SJSA1 (cell line): ENCODE data around the gene LMO2. TPM values are rescaled to one million over a fixed set of nuclear protein-coding genes. Genes with fewer than 3 reads are reported as not detected.
"Not testable (repeated sequence)": the region's sequence is repeated elsewhere in the genome, so short reads cannot be mapped to it uniquely, and the experiment has no call there.

Source experiments
- DNase-seq, 2 experiments: peaks; one replicate each; pipeline ENCODE4 v3.0.0-alpha.2; 2015 to 2020; ENCODE audit warnings: low spot score in 2 of 2, low read depth in 1 of 2
- H3K27ac ChIP-seq: fragments of 250-450 bp; sonication (Bioruptor Pico); 2 replicates; pipeline ENCODE4 v1.5.1; 2020; ENCODE audit warnings: mild to moderate bottlenecking, moderate library complexity
- H3K27me3 ChIP-seq: fragments of 250-450 bp; sonication (Bioruptor Pico); replicated peaks from 2 replicates; pipeline ENCODE4 v1.5.1; 2020; ENCODE audit warnings: mild to moderate bottlenecking, moderate library complexity
- H3K36me3 ChIP-seq: fragments of 250-450 bp; sonication (Bioruptor Pico); 2 replicates; pipeline ENCODE4 v1.5.1; 2020; ENCODE audit warnings: mild to moderate bottlenecking
- H3K4me1 ChIP-seq: fragments of 250-450 bp; sonication (Bioruptor Pico); replicated peaks from 2 replicates; pipeline ENCODE4 v1.6.1; 2021; ENCODE audit warnings: mild to moderate bottlenecking
- H3K4me3 ChIP-seq: fragments of 250-450 bp; sonication (Bioruptor Pico); 2 replicates; pipeline ENCODE4 v1.5.1; 2020; ENCODE audit warnings: mild to moderate bottlenecking
- H3K9me3 ChIP-seq: fragments of 250-450 bp; sonication (Bioruptor Pico); replicated peaks from 2 replicates; pipeline ENCODE4 v1.5.1; 2020; ENCODE audit warnings: mild to moderate bottlenecking
- total RNA-seq: library from RNA; depleted of rRNA; stranded (reverse); fragments of >200 nt; shearing (Covaris generic); gene quantifications from 2 replicates; pipeline ENCODE4 v1.2.3, GENCODE V29; 2014

The LMO2 gene
- total RNA-seq, 1 experiment from 2014 or later = not detected

DNA sequence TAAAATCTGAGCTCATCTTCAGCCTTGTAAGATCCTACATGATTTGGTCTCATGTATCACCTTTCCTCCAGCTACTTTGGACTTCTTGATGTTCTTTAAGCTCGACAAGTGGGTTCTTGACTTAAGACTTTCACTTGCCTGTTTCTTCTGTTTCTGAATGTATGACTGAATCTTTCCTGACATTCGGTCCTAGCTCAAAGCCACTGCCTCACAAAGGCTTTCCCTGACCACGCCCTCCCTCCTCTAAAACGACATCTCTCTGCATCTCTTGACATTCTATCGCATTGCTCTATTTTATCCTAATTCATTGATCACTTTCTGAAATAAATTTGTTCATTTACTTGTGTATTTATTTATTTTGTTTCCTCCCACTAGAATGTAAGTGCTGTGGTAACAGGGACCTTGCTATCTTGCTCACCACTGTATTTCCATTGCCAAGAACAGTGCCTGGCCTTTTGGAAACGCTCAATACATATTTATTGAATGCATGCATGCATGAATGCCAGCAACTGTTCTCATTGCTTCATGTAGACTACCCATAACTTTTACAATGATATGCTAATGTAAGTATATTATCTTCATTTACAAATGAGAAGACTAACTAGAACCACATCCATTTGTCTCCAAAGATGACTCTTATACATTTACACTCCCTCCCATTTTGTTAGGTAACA, 43.0 kb downstream of the LMO2 start:
- no peaks in the 10 kb centered on the region for H3K36me3 ChIP-seq
- no peaks in the 10 kb centered on the region for H3K4me1 ChIP-seq
- no peak for DNase-seq
- no peak overlapping the region for H3K27ac ChIP-seq
- H3K4me3 ChIP-seq = no peak overlapping the region
- H3K27me3 ChIP-seq = peaks cover 37% of the 10 kb centered on the region
- H3K9me3 ChIP-seq = no peaks in the 10 kb centered on the region

DNA sequence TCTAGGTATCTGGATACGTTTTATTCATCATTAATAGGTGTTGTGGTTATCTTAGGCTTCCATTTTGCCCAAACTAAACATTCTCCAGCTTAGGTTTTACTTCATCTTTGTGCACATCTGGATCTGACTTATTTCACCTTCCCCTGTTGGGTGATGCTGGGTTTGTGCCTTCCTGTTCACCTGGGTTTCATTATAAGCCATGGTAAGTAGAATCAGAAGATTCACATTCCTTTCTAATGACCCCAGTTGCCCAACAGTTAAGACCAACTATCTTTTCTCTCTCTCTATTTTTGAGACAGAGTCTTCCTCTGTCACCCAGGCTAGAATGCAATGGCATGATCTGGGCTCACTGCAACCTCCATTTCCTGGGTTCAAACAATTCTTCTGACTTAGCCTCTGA, 44.6 kb downstream of the LMO2 start:
- H3K27me3 ChIP-seq = peaks cover 27% of the 10 kb centered on the region

DNA sequence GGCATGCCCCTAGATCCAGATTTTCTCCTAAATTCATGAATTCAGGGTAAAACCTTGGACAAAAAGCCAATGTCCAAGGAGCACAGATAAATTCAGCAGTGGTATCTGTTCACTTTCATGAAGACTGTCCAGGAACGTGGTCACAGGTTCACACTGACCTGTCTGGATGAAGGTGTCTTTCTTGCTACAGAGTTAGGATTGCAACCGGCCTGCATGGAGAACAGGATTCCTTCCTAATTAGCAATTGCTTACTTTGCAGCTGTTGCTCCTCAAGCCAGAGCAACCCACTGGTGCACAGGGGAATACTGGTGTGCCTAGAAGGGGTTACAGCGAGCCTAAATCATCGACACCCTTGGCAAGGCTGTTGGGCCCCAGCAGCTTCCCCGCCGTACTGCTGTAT, 47.6 kb downstream of the LMO2 start:
- peaks cover 33% of the 10 kb centered on the region for H3K27me3 ChIP-seq
- no peak for DNase-seq
- no peak overlapping the region for H3K4me3 ChIP-seq
- no peaks in the 10 kb centered on the region for H3K9me3 ChIP-seq
- H3K27ac ChIP-seq = no peak overlapping the region
- no peaks in the 10 kb centered on the region for H3K4me1 ChIP-seq
- H3K36me3 ChIP-seq = no peaks in the 10 kb centered on the region

More for the DNA sequence above, 44.6 kb downstream of the LMO2 start:
- no peaks in the 10 kb centered on the region for H3K9me3 ChIP-seq
- H3K36me3 ChIP-seq = no peaks in the 10 kb centered on the region
- no peak overlapping the region for H3K27ac ChIP-seq
- H3K4me3 ChIP-seq = no peak overlapping the region
- no peaks in the 10 kb centered on the region for H3K4me1 ChIP-seq
- DNase-seq = no peak

DNA sequence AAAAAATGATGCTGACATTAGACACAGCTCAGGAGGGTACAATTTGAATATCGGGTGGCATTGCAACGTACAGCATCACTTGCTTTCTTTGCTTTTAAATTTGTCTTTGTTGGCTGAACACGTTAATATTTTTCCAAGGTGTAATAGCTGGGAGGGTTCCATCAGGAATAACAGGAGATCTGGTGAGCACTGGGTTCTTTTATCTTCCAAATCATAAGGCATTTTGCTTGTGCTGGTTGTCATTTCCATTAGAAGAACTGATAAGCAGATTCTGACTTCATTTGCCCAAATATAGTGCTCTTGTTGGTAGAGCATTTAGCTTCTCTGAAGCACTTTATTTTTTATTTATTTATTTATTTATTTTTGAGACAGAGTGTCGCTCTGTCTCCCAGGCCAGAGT, 48.9 kb downstream of the LMO2 start:
- no peak overlapping the region for H3K27ac ChIP-seq
- no peak for DNase-seq
- H3K4me3 ChIP-seq = no peak overlapping the region
- no peaks in the 10 kb centered on the region for H3K9me3 ChIP-seq
- H3K36me3 ChIP-seq = no peaks in the 10 kb centered on the region
- H3K4me1 ChIP-seq = no peaks in the 10 kb centered on the region
- H3K27me3 ChIP-seq = peaks cover 33% of the 10 kb centered on the region

DNA sequence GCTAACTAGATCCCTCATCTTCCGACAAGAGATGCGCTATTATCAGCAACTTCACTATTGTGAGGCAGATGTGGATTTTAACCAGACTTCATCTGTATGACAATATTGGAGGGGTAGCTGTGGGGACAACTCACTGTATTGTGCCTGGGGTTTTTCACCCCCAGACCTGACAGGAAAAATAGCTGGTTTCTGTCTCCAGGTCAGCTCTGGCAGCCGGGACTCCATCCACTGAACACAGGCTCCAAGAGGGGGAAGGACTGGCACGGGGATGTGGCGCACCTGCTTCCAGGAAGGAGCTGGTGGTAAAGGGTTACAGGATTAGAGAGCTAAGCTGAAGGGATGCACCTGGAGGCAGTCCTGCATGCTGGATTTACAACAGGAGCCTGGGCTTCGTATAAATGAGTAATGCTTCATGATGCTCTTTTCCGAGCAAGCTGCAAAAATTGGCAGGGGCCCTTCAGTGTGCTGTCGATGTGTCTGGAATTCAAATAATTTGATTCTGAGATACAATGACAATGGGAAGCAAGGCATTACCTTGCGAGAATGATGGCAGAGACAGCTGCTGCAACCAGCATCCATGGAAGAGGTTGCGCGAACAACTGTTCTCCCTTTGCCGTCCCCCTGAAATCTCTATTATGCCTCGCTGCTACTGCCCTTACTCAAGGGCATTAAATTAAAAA, 49.5 kb downstream of the LMO2 start:
- Histone ChIP-seq H3K9me3 (no peaks in the 10 kb centered on the region), H3K27me3 (peaks cover 34% of the 10 kb centered on the region), H3K4me1 (no peaks in the 10 kb centered on the region), H3K4me3 (no peak overlapping the region), H3K27ac (no peak overlapping the region), H3K36me3 (no peaks in the 10 kb centered on the region)
- DNase-seq = no peak

DNA sequence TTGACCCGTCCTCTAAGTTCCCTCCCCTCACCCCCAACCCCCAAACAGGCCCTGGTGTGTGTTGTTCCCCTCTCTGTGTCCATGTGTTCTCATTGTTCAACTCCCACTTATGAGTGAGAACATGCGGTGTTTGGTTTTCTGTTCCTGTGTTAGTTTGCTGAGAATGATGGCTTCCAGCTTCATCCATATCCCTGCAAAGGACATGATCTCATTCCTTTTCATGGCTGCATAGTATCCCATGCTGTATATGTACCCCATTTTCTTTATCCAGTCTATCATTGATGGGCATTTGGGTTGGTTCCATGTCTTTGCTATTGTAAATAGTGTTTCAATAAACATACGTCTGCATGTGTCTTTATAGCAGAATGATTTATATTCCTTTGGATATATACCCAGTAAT, 53.6 kb downstream of the LMO2 start:
- not testable (repeated sequence) for H3K4me1 ChIP-seq, H3K9me3 ChIP-seq, DNase-seq, H3K27ac ChIP-seq, H3K4me3 ChIP-seq, H3K36me3 ChIP-seq
- H3K27me3 ChIP-seq = peaks cover 20% of the 10 kb centered on the region

DNA sequence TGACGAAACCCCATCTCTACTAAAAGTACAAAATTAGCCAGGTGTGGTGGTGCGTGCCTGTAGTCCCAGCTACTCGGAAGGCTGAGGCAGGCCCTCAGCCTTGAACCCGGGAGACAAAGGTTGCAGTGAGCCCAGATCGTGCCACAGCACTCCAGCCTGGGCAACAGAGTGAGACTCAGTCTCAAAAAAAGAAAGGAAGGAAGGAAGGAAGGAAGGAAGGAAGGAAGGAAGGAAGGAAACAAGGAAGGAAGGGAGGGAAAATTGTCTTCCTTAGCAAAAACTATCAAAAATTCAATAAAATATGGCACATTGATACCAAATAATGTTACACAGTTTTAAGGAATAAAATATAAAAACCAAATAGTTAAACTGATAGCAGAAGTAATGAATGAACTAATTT, 54.5 kb downstream of the LMO2 start:
- peaks cover 22% of the 10 kb centered on the region for H3K27me3 ChIP-seq
- H3K36me3 ChIP-seq = not testable (repeated sequence)

DNA sequence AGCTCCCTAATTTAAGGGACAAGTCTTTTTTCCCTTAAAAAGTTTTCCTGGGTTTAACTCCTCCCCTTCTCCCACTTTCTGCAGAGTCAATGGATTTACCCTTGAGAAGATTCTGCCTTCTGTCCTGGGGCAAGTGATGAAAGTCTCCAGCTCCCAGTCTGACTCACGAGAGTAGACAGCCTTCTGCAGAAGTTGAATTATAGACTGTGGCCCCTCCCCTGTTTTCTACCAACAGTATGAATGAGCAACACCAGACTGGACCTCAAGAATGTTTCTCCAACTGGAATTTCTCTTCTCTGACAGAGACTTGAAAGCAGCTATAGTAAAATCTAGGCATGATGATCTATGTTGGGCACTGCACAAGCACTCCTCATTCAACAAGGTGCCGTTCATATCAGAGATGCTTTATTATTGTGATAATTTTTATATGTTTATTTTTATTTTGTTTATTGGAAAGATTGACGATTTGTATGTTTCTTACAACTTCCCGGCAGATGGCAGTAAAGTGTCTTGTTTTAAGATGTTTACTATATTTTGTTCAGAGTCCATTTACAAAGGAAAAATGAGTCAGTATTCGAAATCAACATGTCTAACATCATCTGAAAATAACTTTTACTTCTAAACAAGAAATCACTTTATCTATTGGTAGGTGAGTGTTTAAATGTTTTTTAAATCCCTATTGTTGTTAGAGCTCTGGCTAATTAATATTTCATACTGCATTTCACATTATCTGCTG, 56.6 kb downstream of the LMO2 start:
- Histone ChIP-seq H3K4me1 (no peaks in the 10 kb centered on the region), H3K27ac (no peak overlapping the region), H3K9me3 (no peaks in the 10 kb centered on the region), H3K27me3 (peaks cover 20% of the 10 kb centered on the region), H3K4me3 (no peak overlapping the region), H3K36me3 (no peaks in the 10 kb centered on the region)
- DNase-seq = peak in 1 of 2 experiments; percentile 33

More for the DNA sequence above, 54.5 kb downstream of the LMO2 start:
- H3K27ac ChIP-seq, H3K4me1 ChIP-seq, H3K4me3 ChIP-seq, H3K9me3 ChIP-seq, DNase-seq: not testable (repeated sequence)

DNA sequence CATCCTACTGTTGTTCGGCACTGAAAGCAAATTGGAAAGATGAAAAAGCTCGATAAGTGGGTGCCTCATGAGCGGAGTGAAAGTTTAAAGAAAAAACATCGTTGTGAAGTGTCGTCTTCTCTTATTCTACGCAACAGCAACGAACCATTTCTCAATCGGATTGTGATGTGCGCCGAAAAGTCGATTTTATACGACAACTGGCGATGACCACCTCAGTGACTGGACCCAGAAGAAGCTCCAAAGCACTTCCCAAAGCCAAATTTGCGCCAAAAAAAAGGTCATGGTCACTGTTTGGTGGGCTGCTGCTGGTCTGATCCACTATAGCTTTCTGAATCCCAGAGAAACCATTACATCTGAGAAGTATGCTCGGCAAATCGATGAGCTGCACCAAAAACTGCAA, 59.2 kb downstream of the LMO2 start:
- Histone ChIP-seq H3K36me3 (no peaks in the 10 kb centered on the region), H3K9me3 (no peaks in the 10 kb centered on the region), H3K4me3 (no peak overlapping the region), H3K27ac (no peak overlapping the region), H3K27me3 (peaks cover 27% of the 10 kb centered on the region), H3K4me1 (peaks cover 8% of the 10 kb centered on the region)
- DNase-seq = no peak

DNA sequence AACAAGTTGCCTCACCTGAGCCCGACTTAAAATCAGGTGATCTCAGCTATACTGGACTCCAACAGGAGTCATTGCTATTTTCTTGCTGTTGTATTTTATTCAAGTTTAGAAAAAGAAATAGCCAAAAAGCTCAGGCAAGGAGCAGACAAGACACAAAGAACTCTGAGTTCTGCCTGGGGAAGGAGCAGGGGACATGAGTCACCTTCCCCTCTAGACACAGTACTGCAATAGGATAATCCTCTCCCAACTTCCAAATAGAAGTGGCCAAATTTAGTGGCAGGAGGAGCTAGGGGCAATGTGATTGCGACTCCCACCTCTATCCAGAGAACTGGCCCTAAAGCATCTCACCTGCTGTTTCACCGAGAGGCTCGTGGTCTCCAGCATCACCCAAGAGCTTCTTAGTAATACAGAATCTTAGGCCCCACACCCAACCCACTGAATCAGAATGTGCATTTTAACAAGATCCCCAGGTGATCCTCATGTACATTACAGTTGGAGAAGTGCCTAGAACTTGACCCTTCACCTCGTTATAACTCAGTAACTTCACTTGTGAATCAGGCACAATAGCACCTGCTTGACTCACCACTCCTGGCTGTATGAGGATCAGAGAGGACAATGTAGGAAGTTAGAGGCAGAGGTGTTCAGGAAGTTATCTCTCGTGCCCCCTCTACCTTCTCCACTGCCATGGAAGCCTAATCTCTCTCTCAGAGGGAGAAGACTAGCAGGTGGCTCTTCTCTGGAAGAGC, 60.8 kb downstream of the LMO2 start:
- no peak for DNase-seq
- H3K9me3 ChIP-seq = no peaks in the 10 kb centered on the region
- no peak overlapping the region for H3K27ac ChIP-seq
- no peaks in the 10 kb centered on the region for H3K36me3 ChIP-seq
- peaks cover 32% of the 10 kb centered on the region for H3K27me3 ChIP-seq
- no peak overlapping the region for H3K4me3 ChIP-seq
- peaks cover 8% of the 10 kb centered on the region for H3K4me1 ChIP-seq

DNA sequence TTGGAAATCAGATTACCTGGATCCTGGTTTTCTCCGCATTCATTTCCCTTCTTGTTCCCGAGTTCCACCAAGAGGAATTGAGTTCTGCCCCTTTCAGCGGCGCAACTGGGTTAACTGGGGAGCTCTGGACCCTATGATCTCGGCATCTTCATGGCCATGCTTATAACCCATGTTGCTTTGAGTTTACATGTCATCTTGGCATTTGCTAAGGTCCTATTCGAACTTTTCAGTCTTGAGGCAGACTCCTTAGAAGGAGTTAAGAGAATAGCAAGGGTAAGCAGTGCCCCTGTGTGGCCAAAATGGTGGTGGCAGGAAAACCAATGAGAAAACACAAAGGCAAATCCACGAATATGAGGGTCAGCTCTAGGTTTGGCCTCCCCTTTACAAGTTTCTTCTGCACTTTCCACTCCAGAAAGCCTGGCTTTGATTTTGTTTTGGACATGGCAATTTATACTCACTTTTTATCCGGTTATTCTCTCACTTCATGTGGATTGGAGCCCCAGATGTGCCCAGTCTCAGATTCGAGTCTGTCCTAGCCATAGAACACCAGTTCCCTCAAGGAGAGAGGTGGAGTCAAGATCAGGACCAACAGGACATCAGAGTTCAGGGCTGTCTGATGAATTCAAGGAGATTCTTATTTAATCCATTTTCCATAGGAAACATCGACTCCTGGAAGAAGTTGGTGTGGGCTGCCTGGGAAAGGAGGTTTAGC, 62.3 kb downstream of the LMO2 start:
- peaks cover 36% of the 10 kb centered on the region for H3K27me3 ChIP-seq
- H3K27ac ChIP-seq = no peak overlapping the region
- peak overlapping the region; percentile 4; the same call in 1 of the 2 replicates for H3K4me3 ChIP-seq
- no peaks in the 10 kb centered on the region for H3K36me3 ChIP-seq
- H3K9me3 ChIP-seq = no peaks in the 10 kb centered on the region
- peaks cover 8% of the 10 kb centered on the region for H3K4me1 ChIP-seq
- DNase-seq = peak; percentile 56 to 62

DNA sequence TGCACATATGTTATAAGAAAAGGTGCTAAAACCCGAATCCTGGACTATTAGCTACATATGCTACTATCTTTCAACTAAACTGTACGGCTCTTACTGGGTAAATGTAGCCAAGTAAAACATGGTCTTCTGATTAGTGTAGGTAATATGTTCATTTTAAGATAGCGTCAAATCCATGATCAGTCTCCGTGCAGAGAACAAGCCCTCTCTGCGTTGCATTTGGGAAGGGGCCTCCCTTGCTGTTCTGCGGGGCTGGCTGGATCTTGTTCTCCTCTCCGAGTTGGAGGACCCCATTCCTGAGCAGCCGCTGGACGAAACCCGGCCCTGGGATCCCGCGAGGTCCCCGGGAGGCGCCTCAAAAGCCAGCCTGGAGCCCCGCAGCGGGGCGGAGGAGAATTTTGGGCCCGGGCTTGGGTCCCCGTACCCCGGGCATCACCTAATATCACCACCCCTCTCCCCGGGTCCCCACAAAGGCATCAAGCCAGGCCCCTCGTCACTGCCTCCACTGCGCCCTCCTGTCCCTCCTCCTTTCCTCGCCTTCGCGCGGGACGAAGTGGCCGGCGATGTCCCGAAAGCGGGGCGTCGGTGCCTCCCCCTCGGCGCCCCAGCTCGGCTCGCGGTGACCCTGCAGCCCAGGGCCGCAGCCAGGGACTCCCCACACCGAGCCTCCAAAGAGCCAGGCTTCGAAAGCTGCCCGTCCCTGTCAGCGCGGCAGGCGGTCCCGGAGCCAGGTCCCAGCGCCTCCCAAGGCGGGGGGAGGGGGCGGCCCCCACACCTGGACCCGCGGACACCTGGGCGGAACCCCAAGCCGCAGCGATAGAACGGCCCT, 63.1 kb downstream of the LMO2 start:
- Histone ChIP-seq H3K27ac (no peak overlapping the region), H3K4me1 (peaks cover 8% of the 10 kb centered on the region), H3K27me3 (peaks cover 41% of the 10 kb centered on the region), H3K9me3 (no peaks in the 10 kb centered on the region), H3K4me3 (peak overlapping the region; percentile 4; the same call in 1 of the 2 replicates), H3K36me3 (no peaks in the 10 kb centered on the region)
- DNase-seq = no peak
